Measurements from ENCODE around the gene SRP14.
"Not testable (repeated sequence)": the region's sequence is repeated elsewhere in the genome, so short reads cannot be mapped to it uniquely, and the experiment has no call there.

Gene SRP14

GRCh38 chr15:40038638-40039543, at the start of gene SRP14:
Gene SRP14 (minus strand): TSS chr15:40039181. CDS start chr15:40039116, 65 bp downstream.
- DNase-seq (ENCODE audit: low spot score), result peak; percentile 95

GRCh38 chr15:40087991-40088928, 49.3 kb upstream of the SRP14 start:
- DNase-seq (ENCODE audit: low spot score), result no peak

GRCh38 chr15:40087068-40087810, 48.3 kb upstream of the SRP14 start:
- no peak for DNase-seq (ENCODE audit: low spot score)

- DNase-seq (ENCODE audit: low spot score), result no peak
Measured at GRCh38 chr15:40085266-40085665, 46.3 kb upstream of the SRP14 start.

- no peak for DNase-seq (ENCODE audit: low spot score)
Measured at GRCh38 chr15:40084650-40085049, 45.7 kb upstream of the SRP14 start.

GRCh38 chr15:40082195-40082883, 43.4 kb upstream of the SRP14 start:
- DNase-seq (ENCODE audit: low spot score), result no peak

- DNase-seq (ENCODE audit: low spot score), result peak; percentile 94
Measured at GRCh38 chr15:40081691-40082194, 42.8 kb upstream of the SRP14 start.

- no peak for DNase-seq (ENCODE audit: low spot score)
Measured at GRCh38 chr15:40080847-40081246, 41.9 kb upstream of the SRP14 start.

- DNase-seq (ENCODE audit: low spot score), result no peak
Measured at GRCh38 chr15:40080104-40080503, 41.1 kb upstream of the SRP14 start.

GRCh38 chr15:40079456-40079855, 40.5 kb upstream of the SRP14 start:
- no peak for DNase-seq (ENCODE audit: low spot score)

GRCh38 chr15:40075298-40076044, 36.5 kb upstream of the SRP14 start:
- DNase-seq (ENCODE audit: low spot score), result no peak

GRCh38 chr15:40074656-40075055, 35.7 kb upstream of the SRP14 start:
- not testable (repeated sequence) for DNase-seq (ENCODE audit: low spot score)

GRCh38 chr15:40073716-40074490, 34.9 kb upstream of the SRP14 start:
- DNase-seq (ENCODE audit: low spot score), result not testable (repeated sequence)

GRCh38 chr15:40072216-40072990, 33.4 kb upstream of the SRP14 start:
- no peak for DNase-seq (ENCODE audit: low spot score)

GRCh38 chr15:40070608-40071218, 31.7 kb upstream of the SRP14 start:
- DNase-seq (ENCODE audit: low spot score), result no peak

GRCh38 chr15:40070166-40070557, 31.2 kb upstream of the SRP14 start:
- no peak for DNase-seq (ENCODE audit: low spot score)

- peak; percentile 98 for DNase-seq (ENCODE audit: low spot score)
Measured at GRCh38 chr15:40069178-40070165, 30.5 kb upstream of the SRP14 start.
